Inferior parietal cortex (tissue), 1 donor: ENCODE measurements around the gene PRKX.
"Not testable (repeated sequence)": the region's sequence is repeated elsewhere in the genome, so short reads cannot be mapped to it uniquely, and the experiment has no call there.

Experiments
- DNase-seq: peaks from one replicate; pipeline ENCODE4 v3.0.0-alpha.2; 2016; ENCODE audit errors: extremely low spot score

Gene PRKX

GRCh38 chrX:3577551-3577950, 135.9 kb downstream of the PRKX start:
- no peak for DNase-seq

DNA sequence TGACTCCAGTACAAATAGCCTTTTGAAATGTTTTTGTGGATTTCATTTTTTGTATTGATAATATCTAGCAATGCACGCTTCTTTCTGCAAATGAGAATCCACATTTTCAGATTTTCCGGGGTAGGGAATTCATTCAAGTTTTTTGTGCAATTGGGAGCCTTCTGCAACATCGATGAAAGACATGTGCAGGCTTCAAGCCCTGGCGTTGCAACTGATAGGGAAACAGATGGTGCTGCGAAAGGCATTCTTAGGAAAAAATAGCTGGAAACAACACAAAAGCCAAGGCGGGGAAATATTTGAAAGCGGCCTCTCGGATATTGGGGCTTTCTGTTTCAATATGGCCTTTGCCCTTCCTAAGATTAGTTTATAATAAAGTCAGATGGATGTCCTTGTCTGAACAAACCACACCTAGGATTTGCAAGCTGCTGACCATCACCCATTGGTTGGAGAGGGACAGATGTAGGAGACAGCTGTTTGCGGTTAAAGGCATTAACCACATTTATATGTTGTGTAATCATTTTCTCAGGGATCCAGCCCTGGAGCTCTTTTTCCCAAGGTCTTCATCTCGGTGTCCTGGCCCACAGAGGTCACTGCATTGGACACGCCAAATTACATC, 136.5 kb downstream of the PRKX start:
- DNase-seq = no peak

DNA sequence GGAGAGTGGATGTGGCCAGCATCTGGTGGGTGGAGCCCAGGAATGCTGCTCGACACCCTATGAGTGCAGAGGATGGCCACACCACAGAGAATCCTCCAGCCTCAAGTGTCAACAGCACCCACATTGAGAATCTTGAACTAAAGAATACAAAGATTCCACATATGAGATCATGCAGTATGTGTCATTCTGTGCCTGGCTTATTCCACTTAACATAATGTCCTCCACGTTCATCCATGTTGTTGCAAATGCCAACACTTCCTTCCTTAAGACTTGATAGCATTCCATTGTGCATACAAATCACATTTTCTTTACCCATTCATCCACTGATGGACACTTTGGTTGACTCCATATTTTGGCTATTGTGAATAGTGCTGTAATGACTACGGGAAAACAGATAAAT, 145.8 kb downstream of the PRKX start:
- no peak for DNase-seq

DNA sequence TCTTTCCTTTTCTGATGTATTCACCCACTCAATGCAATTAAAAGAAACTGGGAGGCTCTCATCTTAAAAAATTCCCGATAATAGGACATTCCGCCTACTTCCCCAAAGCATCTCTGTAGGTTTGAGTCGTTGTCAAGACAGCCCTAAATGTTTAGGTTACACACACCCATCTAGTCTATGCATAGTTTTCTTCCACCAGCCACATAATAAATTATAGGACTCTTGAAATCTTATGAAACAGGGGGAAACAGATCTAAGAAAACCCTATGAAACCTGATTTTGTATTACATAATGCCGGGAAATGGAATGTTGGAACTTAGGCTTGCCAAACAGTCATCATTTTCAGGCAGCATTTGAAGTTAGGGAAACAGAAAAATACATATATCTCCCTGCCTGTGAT, 150.0 kb downstream of the PRKX start:
- no peak for DNase-seq

DNA sequence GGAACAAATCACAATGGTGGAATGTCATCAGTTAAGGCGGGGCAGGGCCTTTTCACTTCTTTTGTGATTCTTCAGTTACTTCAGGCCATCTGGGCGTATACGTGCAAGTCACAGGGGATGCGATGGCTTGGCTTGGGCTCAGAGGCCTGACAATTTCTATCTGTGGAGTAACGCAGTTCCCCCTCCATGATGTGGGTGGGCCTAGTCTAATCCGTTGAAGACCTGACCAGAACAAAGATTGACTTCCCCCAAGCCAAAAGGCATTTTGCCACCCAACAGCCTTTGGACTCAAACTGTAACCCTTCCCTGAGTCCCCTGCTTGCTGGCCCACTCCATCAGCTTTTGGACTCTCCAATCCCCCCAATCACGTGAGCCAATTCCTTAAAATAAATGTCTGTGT, 153.4 kb downstream of the PRKX start:
- DNase-seq = not testable (repeated sequence)
